Activated T-helper 17 cell treated with anti-CD3 and anti-CD28 coated beads, Interleukin-2, amount 50 U/mL, for 72 hours (primary cell): Measurements from ENCODE around the gene NRDC. TPM values are rescaled to one million over a fixed set of nuclear protein-coding genes. Genes with fewer than 3 reads are reported as not detected.

Source experiments
- ATAC-seq: fragments of 150-1000 bp; cut with Tn5 transposase; replicated peaks from 2 replicates; pipeline ENCODE4 v1.10.0; 2021; ENCODE audit warnings: mild to moderate bottlenecking, moderate library complexity
- H3K27ac Mint-ChIP-seq: one replicate; pipeline ENCODE4 v1.8.0; 2022; ENCODE audit warnings: mixed read lengths
- H3K27me3 Mint-ChIP-seq: one replicate; pipeline ENCODE4 v1.8.0; 2022; ENCODE audit warnings: mixed read lengths
- H3K36me3 Mint-ChIP-seq: one replicate; pipeline ENCODE4 v1.8.0; 2022; ENCODE audit warnings: low read depth, mild to moderate bottlenecking, mixed read lengths
- H3K4me1 Mint-ChIP-seq: one replicate; pipeline ENCODE4 v1.8.0; 2022; ENCODE audit warnings: mixed read lengths
- H3K4me3 Mint-ChIP-seq: one replicate; pipeline ENCODE4 v1.8.0; 2022; ENCODE audit warnings: mild to moderate bottlenecking, mixed read lengths
- H3K9me3 Mint-ChIP-seq: one replicate; pipeline ENCODE4 v1.8.0; 2022; ENCODE audit warnings: mixed read lengths
- total RNA-seq, 2 donors: library from RNA; stranded (reverse); gene quantifications; one replicate each; pipeline ENCODE4 v1.2.3, GENCODE V29; 2022

Gene NRDC
- total RNA-seq, 2 donors from 2014 or later, result 135 to 174 TPM

DNA sequence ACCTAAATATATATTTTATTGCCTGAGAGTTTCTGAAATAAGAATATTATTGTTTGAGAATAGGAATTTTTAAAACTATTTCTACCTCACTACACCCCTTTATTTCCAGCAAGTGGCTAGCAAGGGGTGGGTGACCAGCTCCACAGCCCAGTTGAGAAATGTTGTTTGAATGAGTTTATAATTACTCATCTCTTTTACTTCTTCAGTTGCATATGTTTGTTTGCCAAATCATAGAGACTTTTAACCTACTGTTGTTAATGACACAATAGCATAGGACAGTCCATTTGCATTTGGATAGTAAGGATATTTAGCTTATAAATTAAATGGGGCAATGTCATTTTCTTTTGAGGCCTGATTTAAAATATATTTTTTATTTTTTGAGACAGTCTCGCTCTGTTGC is 127.8 kb downstream of the NRDC start:
- Mint-ChIP-seq H3K9me3 (peaks cover 3% of the 10 kb centered on the region), H3K36me3 (peaks cover 71% of the 10 kb centered on the region), H3K4me3 (no peak overlapping the region), H3K4me1 (peaks cover 4% of the 10 kb centered on the region), H3K27me3 (no peaks in the 10 kb centered on the region), H3K27ac (no peak overlapping the region)
- ATAC-seq, result no peak

GRCh38 chr1:51750218-51750617 is 128.3 kb downstream of the NRDC start:
- H3K36me3 Mint-ChIP-seq, result peaks cover 67% of the 10 kb centered on the region
- ATAC-seq, result no peak
- H3K9me3 Mint-ChIP-seq, result peaks cover 3% of the 10 kb centered on the region
- H3K27ac Mint-ChIP-seq, result no peak overlapping the region
- H3K4me3 Mint-ChIP-seq, result no peak overlapping the region
- H3K4me1 Mint-ChIP-seq, result peaks cover 4% of the 10 kb centered on the region
- H3K27me3 Mint-ChIP-seq, result no peaks in the 10 kb centered on the region

- H3K9me3 Mint-ChIP-seq, result peaks cover 3% of the 10 kb centered on the region
- no peak overlapping the region for H3K27ac Mint-ChIP-seq
- no peak overlapping the region for H3K4me3 Mint-ChIP-seq
- H3K36me3 Mint-ChIP-seq, result peaks cover 60% of the 10 kb centered on the region
- no peak for ATAC-seq
- H3K27me3 Mint-ChIP-seq, result no peaks in the 10 kb centered on the region
- H3K4me1 Mint-ChIP-seq, result peaks cover 7% of the 10 kb centered on the region
These were observed 129.4 kb downstream of the NRDC start for GRCh38 chr1:51749151-51749550.

GRCh38 chr1:51745304-51745570 is 133.3 kb downstream of the NRDC start:
- no peak for ATAC-seq

DNA sequence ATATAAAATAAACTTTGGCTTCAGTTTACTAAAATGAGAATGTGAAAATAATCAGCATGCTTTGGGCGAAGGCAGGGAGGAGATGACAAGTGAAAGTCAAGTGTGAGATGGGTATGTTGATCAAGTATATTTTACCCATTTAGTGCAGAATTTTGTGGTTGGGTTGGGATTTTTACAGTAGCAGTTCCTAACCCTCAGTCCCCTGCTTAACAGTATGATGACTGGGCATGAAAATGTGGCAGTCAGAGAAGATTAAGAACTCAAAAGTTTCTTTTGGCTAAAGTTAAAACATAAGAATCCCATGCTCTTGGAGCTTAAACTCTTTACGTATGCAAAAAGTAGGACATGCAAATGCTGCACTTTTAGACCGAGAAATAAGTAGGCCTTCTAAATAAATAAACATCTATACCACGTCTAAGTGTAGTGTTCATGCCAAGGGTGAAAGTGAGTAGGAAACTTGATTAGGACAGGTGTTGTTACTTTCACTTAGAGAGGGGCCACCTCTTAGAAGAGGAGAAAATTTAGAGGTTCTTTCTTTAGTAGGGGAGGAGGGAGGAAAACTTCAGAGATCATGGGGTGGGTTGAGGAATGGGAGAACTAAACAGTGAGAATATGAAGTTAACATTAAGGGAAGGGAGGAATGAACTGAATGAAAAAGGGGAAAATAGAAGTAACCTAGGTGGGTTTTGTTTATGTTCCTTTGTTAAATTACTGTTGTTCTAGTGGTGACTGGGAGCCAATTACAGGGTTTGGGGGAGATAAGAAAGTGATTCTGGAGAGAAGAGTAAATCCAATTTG is 133.8 kb downstream of the NRDC start:
- peaks cover 29% of the 10 kb centered on the region for H3K36me3 Mint-ChIP-seq
- H3K9me3 Mint-ChIP-seq, result no peaks in the 10 kb centered on the region
- H3K27me3 Mint-ChIP-seq, result no peaks in the 10 kb centered on the region
- peaks cover 14% of the 10 kb centered on the region for H3K4me1 Mint-ChIP-seq
- no peak overlapping the region for H3K27ac Mint-ChIP-seq
- no peak overlapping the region for H3K4me3 Mint-ChIP-seq
- ATAC-seq, result no peak

More at GRCh38 chr1:51745304-51745570, 133.3 kb downstream of the NRDC start:
- H3K4me1 Mint-ChIP-seq, result peaks cover 9% of the 10 kb centered on the region
- H3K27me3 Mint-ChIP-seq, result no peaks in the 10 kb centered on the region
- no peak overlapping the region for H3K4me3 Mint-ChIP-seq
- no peaks in the 10 kb centered on the region for H3K9me3 Mint-ChIP-seq
- no peak overlapping the region for H3K27ac Mint-ChIP-seq
- H3K36me3 Mint-ChIP-seq, result peaks cover 29% of the 10 kb centered on the region

- Mint-ChIP-seq H3K4me1 (peaks cover 24% of the 10 kb centered on the region), H3K27ac (no peak overlapping the region), H3K4me3 (no peak overlapping the region), H3K27me3 (no peaks in the 10 kb centered on the region), H3K9me3 (no peaks in the 10 kb centered on the region), H3K36me3 (peaks cover 7% of the 10 kb centered on the region)
- no peak for ATAC-seq
These were observed 137.3 kb downstream of the NRDC start for GRCh38 chr1:51741121-51741681.

DNA sequence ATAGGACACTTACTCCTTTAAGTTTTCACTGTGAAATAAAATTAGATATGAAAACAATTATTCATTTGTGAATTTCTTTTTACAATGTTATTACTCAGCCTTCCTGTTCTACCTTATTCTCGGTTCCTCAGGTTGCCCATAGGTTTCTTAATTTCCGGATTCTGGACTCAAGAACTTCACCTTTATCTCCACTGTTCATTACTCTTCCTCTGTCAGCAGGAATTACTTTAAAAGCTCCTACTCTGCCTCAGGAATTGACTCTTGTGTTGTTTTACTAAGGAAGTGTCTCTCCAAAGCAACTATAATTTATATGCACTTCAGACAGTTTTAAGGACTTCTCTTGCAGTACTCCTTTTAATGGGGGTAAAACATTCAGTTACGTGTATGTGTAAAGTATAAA is 137.9 kb downstream of the NRDC start:
- H3K9me3 Mint-ChIP-seq, result no peaks in the 10 kb centered on the region
- H3K36me3 Mint-ChIP-seq, result peaks cover 1% of the 10 kb centered on the region
- peaks cover 24% of the 10 kb centered on the region for H3K4me1 Mint-ChIP-seq
- no peak overlapping the region for H3K4me3 Mint-ChIP-seq
- ATAC-seq, result peak; percentile 49
- no peaks in the 10 kb centered on the region for H3K27me3 Mint-ChIP-seq
- no peak overlapping the region for H3K27ac Mint-ChIP-seq

Other genes starting within 250 kb of the NRDC start
- under 1 TPM; 0.26 TPM for gene RAB3B, start 112.0 kb upstream of the NRDC start, total RNA-seq
- gene KTI12, start 155.1 kb upstream of the NRDC start, total RNA-seq, result 10 to 100 TPM in 1 of 2 donors, 1 to 10 TPM in 1; 9.3 to 16.2 TPM
- 10 to 100 TPM; 40.9 to 47.1 TPM for gene TXNDC12, start 176.5 kb upstream of the NRDC start, total RNA-seq
- 10 to 100 TPM; 20.2 to 29.8 TPM for gene BTF3L4, start 177.6 kb upstream of the NRDC start, total RNA-seq